Esophagus squamous epithelium (tissue), 4 donors: ENCODE measurements around the gene SHANK3.

ENCODE experiments used
- POLR2A ChIP-seq, 4 donors: fragments of 450-650 bp; IDR thresholded peaks; one replicate each; pipeline ENCODE4 v1.6.1; 2017; ENCODE audit warnings: antibody characterized with exemption in 4 of 4, mild to moderate bottlenecking in 4 of 4, moderate library complexity in 3 of 4
- TF ChIP-seq, protein P1 (sequence below), 6 experiments: fragments of 450-650 bp in 4 of 6; fragments of 200-600 bp in 2 of 6; sonication (generic) in 2 of 6; IDR thresholded peaks; one replicate each; pipeline ENCODE4 v1.5.1; 2016 to 2019; ENCODE audit warnings: antibody characterized with exemption in 6 of 6, mild to moderate bottlenecking in 4 of 6, moderate library complexity in 4 of 6

DNA sequence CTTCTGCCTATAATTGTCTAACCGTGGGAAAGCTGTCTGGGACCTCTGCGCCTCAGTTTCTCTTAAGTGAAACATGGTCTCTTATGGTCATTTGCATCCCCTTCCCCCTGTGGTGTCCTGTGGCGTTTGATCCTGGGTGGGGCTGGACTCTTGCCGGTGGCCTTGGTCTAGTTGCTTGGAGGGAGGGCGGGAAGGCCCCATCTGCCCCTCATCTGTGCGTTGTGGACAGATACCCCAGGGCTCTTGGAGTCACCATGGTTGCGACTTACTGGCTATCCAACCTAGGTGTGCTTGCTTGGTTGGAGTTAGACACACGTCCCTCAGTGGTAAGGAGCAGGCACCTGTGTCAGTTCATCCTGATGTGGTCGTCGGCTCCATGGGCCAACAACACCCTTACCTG is 15.2 kb downstream of the SHANK3 start:
- no peak for TF ChIP-seq POLR2A (IDR thresholded peaks at IDR 0.05)
- TF ChIP-seq, protein P1, sequence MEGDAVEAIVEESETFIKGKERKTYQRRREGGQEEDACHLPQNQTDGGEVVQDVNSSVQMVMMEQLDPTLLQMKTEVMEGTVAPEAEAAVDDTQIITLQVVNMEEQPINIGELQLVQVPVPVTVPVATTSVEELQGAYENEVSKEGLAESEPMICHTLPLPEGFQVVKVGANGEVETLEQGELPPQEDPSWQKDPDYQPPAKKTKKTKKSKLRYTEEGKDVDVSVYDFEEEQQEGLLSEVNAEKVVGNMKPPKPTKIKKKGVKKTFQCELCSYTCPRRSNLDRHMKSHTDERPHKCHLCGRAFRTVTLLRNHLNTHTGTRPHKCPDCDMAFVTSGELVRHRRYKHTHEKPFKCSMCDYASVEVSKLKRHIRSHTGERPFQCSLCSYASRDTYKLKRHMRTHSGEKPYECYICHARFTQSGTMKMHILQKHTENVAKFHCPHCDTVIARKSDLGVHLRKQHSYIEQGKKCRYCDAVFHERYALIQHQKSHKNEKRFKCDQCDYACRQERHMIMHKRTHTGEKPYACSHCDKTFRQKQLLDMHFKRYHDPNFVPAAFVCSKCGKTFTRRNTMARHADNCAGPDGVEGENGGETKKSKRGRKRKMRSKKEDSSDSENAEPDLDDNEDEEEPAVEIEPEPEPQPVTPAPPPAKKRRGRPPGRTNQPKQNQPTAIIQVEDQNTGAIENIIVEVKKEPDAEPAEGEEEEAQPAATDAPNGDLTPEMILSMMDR (IDR thresholded peaks at IDR 0.05), result no peak
